WTC11 (cell line): ENCODE data around the gene ZBTB18. TPM values are rescaled to one million over a fixed set of nuclear protein-coding genes. Genes with fewer than 3 reads are reported as not detected.

Experiments used
- ATAC-seq: fragments of 200-7000 bp; cut with Tn5 transposase; 2 replicates; pipeline ENCODE4 v1.10.0; 2021; ENCODE audit warnings: mild to moderate bottlenecking, moderate library complexity
- CTCF ChIA-PET: fragments of 300-600 bp; sonication (Branson Sonifier 250); formaldehyde crosslinking; loops from one replicate; lab custom pipeline; 2021; ENCODE audit warnings: antibody characterized with exemption; lab: Charles Lee
- POLR2A ChIA-PET: fragments of 350-600 bp; sonication (Branson Sonifier 250); formaldehyde crosslinking; loops from one replicate; lab custom pipeline; 2021; ENCODE audit warnings: antibody characterized with exemption; lab: Charles Lee
- DNase-seq: peaks from one replicate; pipeline ENCODE4 v3.0.0; 2021; ENCODE audit warnings: low spot score
- H3K27ac Mint-ChIP-seq: 2 replicates; pipeline ENCODE4 v1.8.0; 2021; ENCODE audit warnings: mixed read lengths
- H3K27me3 Mint-ChIP-seq: 2 replicates; pipeline ENCODE4 v1.8.0; 2021; ENCODE audit warnings: low read depth, mild to moderate bottlenecking, moderate library complexity, mixed read lengths
- H3K36me3 Mint-ChIP-seq: 2 replicates; pipeline ENCODE4 v1.8.0; 2021; ENCODE audit warnings: mixed read lengths
- H3K4me1 Mint-ChIP-seq: 2 replicates; pipeline ENCODE4 v1.8.0; 2022; ENCODE audit warnings: mixed read lengths
- H3K4me3 Mint-ChIP-seq: 2 replicates; pipeline ENCODE4 v1.8.0; 2021; ENCODE audit warnings: mild to moderate bottlenecking, moderate library complexity, mixed read lengths
- H3K9me3 Mint-ChIP-seq: 2 replicates; pipeline ENCODE4 v1.8.0; 2021; ENCODE audit warnings: mixed read lengths
- ATF1 ChIP-seq: sonication (generic); formaldehyde crosslinking; IDR thresholded peaks from 2 replicates; pipeline ENCODE4 v1.8.1; 2023; ENCODE audit warnings: mild to moderate bottlenecking, moderate library complexity, missing genetic modification reagents
- HMGA2 ChIP-seq: fragments of 250-450 bp; sonication (Bioruptor Pico); IDR thresholded peaks from 2 replicates; pipeline ENCODE4 v1.4.0; 2021; ENCODE audit warnings: mild to moderate bottlenecking, moderate library complexity
- JUN ChIP-seq: sonication (generic); formaldehyde crosslinking; IDR thresholded peaks from 2 replicates; pipeline ENCODE4 v1.8.0; 2023; ENCODE audit warnings: mild to moderate bottlenecking, missing genetic modification reagents
- NFATC4 ChIP-seq: fragments of 250-450 bp; sonication (Bioruptor Pico); IDR thresholded peaks from 2 replicates; pipeline ENCODE4 v1.9.0; 2021; ENCODE audit warnings: mild to moderate bottlenecking
- NFE2L1 ChIP-seq: sonication (generic); formaldehyde crosslinking; IDR thresholded peaks from 2 replicates; pipeline ENCODE4 v1.8.1; 2023; ENCODE audit warnings: missing genetic modification reagents
- SMAD3 ChIP-seq: sonication (generic); formaldehyde crosslinking; IDR thresholded peaks from 2 replicates; pipeline ENCODE4 v1.8.0; 2022; ENCODE audit warnings: missing genetic modification reagents, mild to moderate bottlenecking, borderline replicate concordance
- TEAD4 ChIP-seq: sonication (generic); formaldehyde crosslinking; IDR thresholded peaks from 2 replicates; pipeline ENCODE4 v1.8.0; 2022; ENCODE audit warnings: mild to moderate bottlenecking, missing genetic modification reagents
- ZNF219 ChIP-seq: sonication (generic); formaldehyde crosslinking; IDR thresholded peaks from 2 replicates; pipeline ENCODE4 v1.8.0; 2023; ENCODE audit warnings: missing genetic modification reagents, mild to moderate bottlenecking, borderline replicate concordance
- ZNF416 ChIP-seq: fragments of 250-450 bp; sonication (Bioruptor Pico); IDR thresholded peaks from 2 replicates; pipeline ENCODE4 v1.9.0; 2021; ENCODE audit warnings: mild to moderate bottlenecking, inconsistent platforms
- ZNF423 ChIP-seq: fragments of 250-450 bp; sonication (Bioruptor Pico); IDR thresholded peaks from 2 replicates; pipeline ENCODE4 v2.1.2; 2022; ENCODE audit warnings: mild to moderate bottlenecking, moderate library complexity
- ZNF671 ChIP-seq: fragments of 250-450 bp; sonication (Bioruptor Pico); IDR thresholded peaks from 2 replicates; pipeline ENCODE4 v1.8.0; 2021; ENCODE audit warnings: mild to moderate bottlenecking
- total RNA-seq: library from RNA; stranded (reverse); gene quantifications from 3 replicates; pipeline ENCODE4 v1.2.3, GENCODE V29; 2021
- TF ChIP-seq, protein P1 (sequence below): sonication (generic); formaldehyde crosslinking; IDR thresholded peaks from 2 replicates; pipeline ENCODE4 v1.8.0; 2023; ENCODE audit warnings: missing genetic modification reagents, mild to moderate bottlenecking, borderline replicate concordance
- TF ChIP-seq, protein P2 (sequence below): sonication (generic); formaldehyde crosslinking; IDR thresholded peaks from 2 replicates; pipeline ENCODE4 v1.8.0; 2022; ENCODE audit warnings: mild to moderate bottlenecking, missing genetic modification reagents
- TF ChIP-seq, protein P3 (sequence below): sonication (generic); formaldehyde crosslinking; conservative IDR thresholded peaks from 2 replicates; pipeline ENCODE4 v1.8.1; 2022; ENCODE audit warnings: mild to moderate bottlenecking, missing genetic modification reagents
- TF ChIP-seq, protein P4 (sequence below): sonication (generic); formaldehyde crosslinking; IDR thresholded peaks from 2 replicates; pipeline ENCODE4 v1.8.0; 2022; ENCODE audit warnings: missing genetic modification reagents
- TF ChIP-seq, protein P5 (sequence below): sonication (generic); formaldehyde crosslinking; conservative IDR thresholded peaks from 2 replicates; pipeline ENCODE4 v1.8.1; 2023; ENCODE audit warnings: mild to moderate bottlenecking, low read depth, missing genetic modification reagents, moderate library complexity
- TF ChIP-seq, protein P6 (sequence below): fragments of 250-450 bp; sonication (Bioruptor Pico); IDR thresholded peaks from 2 replicates; pipeline ENCODE4 v1.9.0; 2021; ENCODE audit warnings: mild to moderate bottlenecking
- TF ChIP-seq, protein P7 (sequence below): sonication (generic); formaldehyde crosslinking; IDR thresholded peaks from 2 replicates; pipeline ENCODE4 v1.8.1; 2022; ENCODE audit warnings: low read depth, missing genetic modification reagents, borderline replicate concordance
- TF ChIP-seq, protein P8 (sequence below): fragments of 250-450 bp; sonication (Bioruptor Pico); IDR thresholded peaks from 2 replicates; pipeline ENCODE4 v1.8.0; 2021; ENCODE audit warnings: mild to moderate bottlenecking

ZBTB18 gene
- total RNA-seq, 1 experiment from 2014 or later, result 16.0 TPM

DNA sequence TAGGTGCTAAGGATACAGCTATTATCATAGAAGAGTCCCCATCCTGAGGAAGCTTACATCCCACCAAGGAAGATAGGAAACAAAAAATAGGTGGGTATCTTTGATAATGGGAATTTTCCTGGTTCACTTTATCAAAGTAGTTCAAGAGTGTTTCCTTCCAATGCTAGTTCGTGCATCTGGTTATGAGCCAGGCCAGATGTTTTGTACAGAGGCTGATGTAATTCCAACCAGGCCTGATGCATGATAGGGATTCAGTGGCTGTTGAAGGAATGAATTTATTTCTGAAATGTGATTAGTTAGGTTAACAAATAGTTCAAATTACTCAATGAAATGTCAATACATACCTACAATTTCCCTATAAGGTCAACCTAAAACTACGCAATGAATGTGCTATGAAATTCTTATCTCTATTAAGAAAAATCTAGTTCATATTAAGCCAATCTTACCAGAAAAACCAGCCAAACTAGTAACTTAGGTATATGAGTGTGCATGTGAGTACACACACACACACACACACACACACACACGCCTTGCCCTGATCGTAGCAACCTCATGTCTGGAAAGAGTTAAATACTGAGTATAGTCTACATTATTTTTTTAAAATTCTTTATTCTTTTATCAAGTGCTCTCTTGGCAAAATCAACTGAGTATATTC lies 9.5 kb upstream of the ZBTB18 start (continued):
- TF ChIP-seq, protein P1, sequence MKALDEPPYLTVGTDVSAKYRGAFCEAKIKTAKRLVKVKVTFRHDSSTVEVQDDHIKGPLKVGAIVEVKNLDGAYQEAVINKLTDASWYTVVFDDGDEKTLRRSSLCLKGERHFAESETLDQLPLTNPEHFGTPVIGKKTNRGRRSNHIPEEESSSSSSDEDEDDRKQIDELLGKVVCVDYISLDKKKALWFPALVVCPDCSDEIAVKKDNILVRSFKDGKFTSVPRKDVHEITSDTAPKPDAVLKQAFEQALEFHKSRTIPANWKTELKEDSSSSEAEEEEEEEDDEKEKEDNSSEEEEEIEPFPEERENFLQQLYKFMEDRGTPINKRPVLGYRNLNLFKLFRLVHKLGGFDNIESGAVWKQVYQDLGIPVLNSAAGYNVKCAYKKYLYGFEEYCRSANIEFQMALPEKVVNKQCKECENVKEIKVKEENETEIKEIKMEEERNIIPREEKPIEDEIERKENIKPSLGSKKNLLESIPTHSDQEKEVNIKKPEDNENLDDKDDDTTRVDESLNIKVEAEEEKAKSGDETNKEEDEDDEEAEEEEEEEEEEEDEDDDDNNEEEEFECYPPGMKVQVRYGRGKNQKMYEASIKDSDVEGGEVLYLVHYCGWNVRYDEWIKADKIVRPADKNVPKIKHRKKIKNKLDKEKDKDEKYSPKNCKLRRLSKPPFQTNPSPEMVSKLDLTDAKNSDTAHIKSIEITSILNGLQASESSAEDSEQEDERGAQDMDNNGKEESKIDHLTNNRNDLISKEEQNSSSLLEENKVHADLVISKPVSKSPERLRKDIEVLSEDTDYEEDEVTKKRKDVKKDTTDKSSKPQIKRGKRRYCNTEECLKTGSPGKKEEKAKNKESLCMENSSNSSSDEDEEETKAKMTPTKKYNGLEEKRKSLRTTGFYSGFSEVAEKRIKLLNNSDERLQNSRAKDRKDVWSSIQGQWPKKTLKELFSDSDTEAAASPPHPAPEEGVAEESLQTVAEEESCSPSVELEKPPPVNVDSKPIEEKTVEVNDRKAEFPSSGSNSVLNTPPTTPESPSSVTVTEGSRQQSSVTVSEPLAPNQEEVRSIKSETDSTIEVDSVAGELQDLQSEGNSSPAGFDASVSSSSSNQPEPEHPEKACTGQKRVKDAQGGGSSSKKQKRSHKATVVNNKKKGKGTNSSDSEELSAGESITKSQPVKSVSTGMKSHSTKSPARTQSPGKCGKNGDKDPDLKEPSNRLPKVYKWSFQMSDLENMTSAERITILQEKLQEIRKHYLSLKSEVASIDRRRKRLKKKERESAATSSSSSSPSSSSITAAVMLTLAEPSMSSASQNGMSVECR (CRISPR knock-in tag), result no peak
- TF ChIP-seq NFATC4 (no peak), ZNF416 (CRISPR knock-in tag) (no peak), HMGA2 (no peak)
- TF ChIP-seq, protein P2, sequence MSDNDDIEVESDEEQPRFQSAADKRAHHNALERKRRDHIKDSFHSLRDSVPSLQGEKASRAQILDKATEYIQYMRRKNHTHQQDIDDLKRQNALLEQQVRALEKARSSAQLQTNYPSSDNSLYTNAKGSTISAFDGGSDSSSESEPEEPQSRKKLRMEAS, result no peak
- TF ChIP-seq, all 79 proteins: peak for 0

DNA sequence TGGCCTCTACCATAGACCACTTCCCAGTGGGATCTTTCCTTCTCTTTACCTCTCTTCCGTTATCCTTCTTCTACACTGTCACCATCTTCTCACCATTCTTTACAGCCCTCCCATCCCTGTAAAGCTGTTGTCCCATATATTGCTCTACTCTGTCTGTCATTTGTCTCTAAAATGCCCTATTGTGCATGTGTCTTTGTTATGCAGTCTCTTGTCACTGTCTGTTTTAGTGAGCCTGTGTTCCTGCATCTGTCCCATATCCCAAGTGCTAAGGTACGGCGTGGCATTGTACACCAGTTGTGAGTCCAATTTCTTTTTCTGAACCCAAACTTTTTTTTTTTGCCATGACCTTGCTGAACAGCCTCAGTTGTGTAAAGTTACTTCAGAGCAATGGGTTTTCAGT lies 8.8 kb upstream of the ZBTB18 start:
- H3K27ac Mint-ChIP-seq, result no peak overlapping the region
- ChIA-PET POLR2A (no interaction called here), CTCF (no interaction called here)
- no peaks in the 10 kb centered on the region for H3K36me3 Mint-ChIP-seq
- peaks cover 25% of the 10 kb centered on the region for H3K4me1 Mint-ChIP-seq
- DNase-seq, result no peak
- H3K27me3 Mint-ChIP-seq, result no peaks in the 10 kb centered on the region; the same call in 1 of the 2 replicates
- H3K9me3 Mint-ChIP-seq, result no peaks in the 10 kb centered on the region
- ATAC-seq, result no peak
- TF ChIP-seq SMAD3 (no peak), JUN (CRISPR knock-in tag) (no peak), TEAD4 (CRISPR knock-in tag) (no peak), ZNF423 (CRISPR knock-in tag) (no peak), NFE2L1 (CRISPR knock-in tag) (no peak), ZNF219 (no peak), ATF1 (no peak), ZNF671 (CRISPR knock-in tag) (no peak)
- TF ChIP-seq, protein P3, sequence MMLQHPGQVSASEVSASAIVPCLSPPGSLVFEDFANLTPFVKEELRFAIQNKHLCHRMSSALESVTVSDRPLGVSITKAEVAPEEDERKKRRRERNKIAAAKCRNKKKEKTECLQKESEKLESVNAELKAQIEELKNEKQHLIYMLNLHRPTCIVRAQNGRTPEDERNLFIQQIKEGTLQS (CRISPR knock-in tag), result no peak
- TF ChIP-seq, protein P4, sequence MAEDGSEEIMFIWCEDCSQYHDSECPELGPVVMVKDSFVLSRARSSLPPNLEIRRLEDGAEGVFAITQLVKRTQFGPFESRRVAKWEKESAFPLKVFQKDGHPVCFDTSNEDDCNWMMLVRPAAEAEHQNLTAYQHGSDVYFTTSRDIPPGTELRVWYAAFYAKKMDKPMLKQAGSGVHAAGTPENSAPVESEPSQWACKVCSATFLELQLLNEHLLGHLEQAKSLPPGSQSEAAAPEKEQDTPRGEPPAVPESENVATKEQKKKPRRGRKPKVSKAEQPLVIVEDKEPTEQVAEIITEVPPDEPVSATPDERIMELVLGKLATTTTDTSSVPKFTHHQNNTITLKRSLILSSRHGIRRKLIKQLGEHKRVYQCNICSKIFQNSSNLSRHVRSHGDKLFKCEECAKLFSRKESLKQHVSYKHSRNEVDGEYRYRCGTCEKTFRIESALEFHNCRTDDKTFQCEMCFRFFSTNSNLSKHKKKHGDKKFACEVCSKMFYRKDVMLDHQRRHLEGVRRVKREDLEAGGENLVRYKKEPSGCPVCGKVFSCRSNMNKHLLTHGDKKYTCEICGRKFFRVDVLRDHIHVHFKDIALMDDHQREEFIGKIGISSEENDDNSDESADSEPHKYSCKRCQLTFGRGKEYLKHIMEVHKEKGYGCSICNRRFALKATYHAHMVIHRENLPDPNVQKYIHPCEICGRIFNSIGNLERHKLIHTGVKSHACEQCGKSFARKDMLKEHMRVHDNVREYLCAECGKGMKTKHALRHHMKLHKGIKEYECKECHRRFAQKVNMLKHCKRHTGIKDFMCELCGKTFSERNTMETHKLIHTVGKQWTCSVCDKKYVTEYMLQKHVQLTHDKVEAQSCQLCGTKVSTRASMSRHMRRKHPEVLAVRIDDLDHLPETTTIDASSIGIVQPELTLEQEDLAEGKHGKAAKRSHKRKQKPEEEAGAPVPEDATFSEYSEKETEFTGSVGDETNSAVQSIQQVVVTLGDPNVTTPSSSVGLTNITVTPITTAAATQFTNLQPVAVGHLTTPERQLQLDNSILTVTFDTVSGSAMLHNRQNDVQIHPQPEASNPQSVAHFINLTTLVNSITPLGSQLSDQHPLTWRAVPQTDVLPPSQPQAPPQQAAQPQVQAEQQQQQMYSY (CRISPR knock-in tag), result no peak
- TF ChIP-seq, protein P5, sequence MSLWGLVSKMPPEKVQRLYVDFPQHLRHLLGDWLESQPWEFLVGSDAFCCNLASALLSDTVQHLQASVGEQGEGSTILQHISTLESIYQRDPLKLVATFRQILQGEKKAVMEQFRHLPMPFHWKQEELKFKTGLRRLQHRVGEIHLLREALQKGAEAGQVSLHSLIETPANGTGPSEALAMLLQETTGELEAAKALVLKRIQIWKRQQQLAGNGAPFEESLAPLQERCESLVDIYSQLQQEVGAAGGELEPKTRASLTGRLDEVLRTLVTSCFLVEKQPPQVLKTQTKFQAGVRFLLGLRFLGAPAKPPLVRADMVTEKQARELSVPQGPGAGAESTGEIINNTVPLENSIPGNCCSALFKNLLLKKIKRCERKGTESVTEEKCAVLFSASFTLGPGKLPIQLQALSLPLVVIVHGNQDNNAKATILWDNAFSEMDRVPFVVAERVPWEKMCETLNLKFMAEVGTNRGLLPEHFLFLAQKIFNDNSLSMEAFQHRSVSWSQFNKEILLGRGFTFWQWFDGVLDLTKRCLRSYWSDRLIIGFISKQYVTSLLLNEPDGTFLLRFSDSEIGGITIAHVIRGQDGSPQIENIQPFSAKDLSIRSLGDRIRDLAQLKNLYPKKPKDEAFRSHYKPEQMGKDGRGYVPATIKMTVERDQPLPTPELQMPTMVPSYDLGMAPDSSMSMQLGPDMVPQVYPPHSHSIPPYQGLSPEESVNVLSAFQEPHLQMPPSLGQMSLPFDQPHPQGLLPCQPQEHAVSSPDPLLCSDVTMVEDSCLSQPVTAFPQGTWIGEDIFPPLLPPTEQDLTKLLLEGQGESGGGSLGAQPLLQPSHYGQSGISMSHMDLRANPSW (CRISPR knock-in tag), result no peak
- TF ChIP-seq, protein P6, sequence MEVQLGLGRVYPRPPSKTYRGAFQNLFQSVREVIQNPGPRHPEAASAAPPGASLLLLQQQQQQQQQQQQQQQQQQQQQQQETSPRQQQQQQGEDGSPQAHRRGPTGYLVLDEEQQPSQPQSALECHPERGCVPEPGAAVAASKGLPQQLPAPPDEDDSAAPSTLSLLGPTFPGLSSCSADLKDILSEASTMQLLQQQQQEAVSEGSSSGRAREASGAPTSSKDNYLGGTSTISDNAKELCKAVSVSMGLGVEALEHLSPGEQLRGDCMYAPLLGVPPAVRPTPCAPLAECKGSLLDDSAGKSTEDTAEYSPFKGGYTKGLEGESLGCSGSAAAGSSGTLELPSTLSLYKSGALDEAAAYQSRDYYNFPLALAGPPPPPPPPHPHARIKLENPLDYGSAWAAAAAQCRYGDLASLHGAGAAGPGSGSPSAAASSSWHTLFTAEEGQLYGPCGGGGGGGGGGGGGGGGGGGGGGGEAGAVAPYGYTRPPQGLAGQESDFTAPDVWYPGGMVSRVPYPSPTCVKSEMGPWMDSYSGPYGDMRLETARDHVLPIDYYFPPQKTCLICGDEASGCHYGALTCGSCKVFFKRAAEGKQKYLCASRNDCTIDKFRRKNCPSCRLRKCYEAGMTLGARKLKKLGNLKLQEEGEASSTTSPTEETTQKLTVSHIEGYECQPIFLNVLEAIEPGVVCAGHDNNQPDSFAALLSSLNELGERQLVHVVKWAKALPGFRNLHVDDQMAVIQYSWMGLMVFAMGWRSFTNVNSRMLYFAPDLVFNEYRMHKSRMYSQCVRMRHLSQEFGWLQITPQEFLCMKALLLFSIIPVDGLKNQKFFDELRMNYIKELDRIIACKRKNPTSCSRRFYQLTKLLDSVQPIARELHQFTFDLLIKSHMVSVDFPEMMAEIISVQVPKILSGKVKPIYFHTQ, result no peak
- TF ChIP-seq, protein P7, sequence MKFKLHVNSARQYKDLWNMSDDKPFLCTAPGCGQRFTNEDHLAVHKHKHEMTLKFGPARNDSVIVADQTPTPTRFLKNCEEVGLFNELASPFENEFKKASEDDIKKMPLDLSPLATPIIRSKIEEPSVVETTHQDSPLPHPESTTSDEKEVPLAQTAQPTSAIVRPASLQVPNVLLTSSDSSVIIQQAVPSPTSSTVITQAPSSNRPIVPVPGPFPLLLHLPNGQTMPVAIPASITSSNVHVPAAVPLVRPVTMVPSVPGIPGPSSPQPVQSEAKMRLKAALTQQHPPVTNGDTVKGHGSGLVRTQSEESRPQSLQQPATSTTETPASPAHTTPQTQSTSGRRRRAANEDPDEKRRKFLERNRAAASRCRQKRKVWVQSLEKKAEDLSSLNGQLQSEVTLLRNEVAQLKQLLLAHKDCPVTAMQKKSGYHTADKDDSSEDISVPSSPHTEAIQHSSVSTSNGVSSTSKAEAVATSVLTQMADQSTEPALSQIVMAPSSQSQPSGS (CRISPR knock-in tag), result no peak
- TF ChIP-seq, protein P8, sequence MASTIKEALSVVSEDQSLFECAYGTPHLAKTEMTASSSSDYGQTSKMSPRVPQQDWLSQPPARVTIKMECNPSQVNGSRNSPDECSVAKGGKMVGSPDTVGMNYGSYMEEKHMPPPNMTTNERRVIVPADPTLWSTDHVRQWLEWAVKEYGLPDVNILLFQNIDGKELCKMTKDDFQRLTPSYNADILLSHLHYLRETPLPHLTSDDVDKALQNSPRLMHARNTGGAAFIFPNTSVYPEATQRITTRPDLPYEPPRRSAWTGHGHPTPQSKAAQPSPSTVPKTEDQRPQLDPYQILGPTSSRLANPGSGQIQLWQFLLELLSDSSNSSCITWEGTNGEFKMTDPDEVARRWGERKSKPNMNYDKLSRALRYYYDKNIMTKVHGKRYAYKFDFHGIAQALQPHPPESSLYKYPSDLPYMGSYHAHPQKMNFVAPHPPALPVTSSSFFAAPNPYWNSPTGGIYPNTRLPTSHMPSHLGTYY, result no peak
- H3K4me3 Mint-ChIP-seq, result no peak overlapping the region
